HG03108 (cell line): Measurements from ENCODE around the gene DYNLT5.
A peak's percentile ranks its signal among the peaks of the same experiment; 100 is the strongest.
"Not testable (repeated sequence)": the region's sequence is repeated elsewhere in the genome, so short reads cannot be mapped to it uniquely, and the experiment has no call there.

Source experiments
- ATAC-seq: cut with Tn5 transposase; IDR thresholded peaks from one replicate; pipeline ENCODE4 v1.9.1; 2021; ENCODE audit warnings: moderate library complexity; ENCODE audit not compliant: unreplicated experiment

DYNLT5 gene

GRCh38 chr1:66785800-66786199 is 33.5 kb downstream of the DYNLT5 start:
- not testable (repeated sequence) for ATAC-seq

DNA sequence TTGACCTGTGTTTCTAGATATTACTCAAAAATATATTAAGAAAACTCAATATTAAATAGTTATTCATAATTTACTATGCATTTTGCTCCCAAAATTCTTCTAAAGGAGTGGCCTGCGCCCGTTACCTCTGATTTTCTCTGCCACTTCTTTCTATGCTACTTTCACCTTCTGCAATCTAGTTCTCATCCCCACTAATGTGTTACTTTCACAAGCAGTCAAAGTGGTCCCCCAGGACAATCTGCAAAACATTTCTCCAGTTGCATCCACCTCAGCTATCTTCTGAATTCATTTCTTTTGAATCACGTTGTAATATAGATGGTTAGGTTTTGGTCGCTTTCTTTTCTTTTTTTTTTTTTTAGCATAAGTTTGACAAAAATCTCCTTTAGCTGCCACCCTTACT is 35.4 kb downstream of the DYNLT5 start:
- no peak for ATAC-seq

DNA sequence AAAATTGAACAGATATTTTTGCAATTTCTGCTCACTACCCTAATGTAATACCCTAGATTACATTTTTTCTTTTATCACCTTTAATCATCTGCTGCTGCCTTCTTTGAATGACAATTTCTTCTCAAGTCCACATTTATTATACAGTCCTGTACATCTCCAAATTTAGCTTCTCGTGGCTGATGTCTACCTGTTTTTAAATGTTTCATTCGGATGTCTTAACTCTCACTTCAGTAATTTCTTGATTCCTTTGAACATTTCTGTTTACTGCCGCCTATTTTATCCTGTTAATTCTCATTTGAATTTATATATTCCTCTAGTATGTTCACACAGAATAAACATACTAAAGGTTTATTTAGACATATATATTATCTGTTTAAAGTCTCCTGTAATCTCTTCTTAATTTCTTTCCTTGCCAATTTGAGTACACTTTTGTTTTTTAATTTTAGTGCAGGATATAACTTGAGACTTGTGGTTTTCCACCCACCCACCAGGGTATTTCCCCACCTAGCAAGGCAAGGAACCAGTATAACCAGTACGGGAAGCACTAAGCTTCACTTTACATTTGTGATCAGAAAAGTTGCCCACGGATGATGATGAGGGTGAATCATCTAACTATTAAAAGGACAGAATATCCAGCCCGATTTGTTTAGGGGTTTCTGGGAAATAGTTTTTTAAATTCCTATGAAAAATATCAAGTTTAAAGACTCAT is 36.1 kb downstream of the DYNLT5 start:
- ATAC-seq: peak; percentile 85

DNA sequence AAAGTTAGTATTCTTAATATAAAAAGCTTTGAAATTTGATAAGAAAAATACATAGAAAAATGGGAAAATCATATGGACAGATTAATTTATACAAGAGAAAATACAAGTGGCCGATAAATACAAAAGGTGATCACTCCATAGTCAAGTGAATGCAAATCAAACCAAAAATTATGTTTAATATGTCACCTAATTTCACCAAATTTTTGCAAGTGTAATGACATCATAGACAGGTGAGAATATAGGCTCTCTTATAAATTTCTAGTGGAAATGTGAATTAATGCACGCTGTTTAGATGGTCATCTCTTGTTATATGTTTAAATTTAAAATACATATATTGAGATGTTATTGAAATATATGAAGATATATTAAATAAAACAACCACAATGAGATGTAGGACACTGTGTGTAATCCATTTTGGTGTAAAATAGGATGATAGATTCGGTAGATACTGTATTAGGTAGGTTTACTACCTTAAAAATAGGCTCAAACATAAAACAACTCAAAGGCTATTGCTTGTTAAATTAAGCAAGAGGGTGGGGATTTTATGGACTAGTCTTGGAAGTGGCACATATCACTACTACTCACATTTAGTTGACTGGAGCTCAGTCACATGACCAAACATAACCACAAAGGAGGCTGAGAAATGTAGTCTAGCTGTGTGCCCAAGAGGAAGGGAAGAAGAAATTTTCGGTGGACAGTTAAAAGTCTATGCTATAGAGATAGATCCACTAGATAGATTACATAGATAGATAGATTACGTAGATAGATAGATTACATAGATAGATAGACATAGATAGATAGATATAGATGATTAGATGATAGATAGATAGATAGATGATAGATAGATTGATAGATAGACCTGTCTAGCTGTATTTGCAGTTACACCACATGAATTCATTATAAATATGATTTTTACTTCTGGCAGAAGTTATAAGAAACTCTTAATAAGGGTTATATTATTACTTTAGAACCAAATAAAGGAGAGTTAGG is 39.7 kb downstream of the DYNLT5 start:
- no peak for ATAC-seq

DNA sequence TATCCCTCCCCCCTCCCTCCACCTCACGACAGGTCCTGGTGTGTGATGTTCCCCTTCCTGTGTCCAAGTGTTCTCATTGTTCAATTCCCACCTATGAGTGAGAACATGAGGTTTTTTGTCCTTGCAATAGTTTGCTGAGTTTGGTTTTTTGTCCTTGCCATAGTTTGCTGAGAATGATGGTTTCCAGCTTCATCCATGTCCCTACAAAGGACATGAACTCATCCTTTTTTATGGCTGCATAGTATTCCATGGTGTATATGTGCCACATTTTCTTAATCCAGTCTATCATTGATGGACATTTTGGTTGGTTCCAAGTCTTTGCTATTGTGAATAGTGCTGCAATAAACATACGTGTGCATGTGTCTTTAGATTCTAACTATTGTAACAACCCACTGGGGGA is 43.6 kb downstream of the DYNLT5 start:
- not testable (repeated sequence) for ATAC-seq

GRCh38 chr1:66809245-66809644 is 57.0 kb downstream of the DYNLT5 start:
- ATAC-seq: no peak

- ATAC-seq: no peak
Observed at GRCh38 chr1:66809736-66810326, 57.6 kb downstream of the DYNLT5 start.

DNA sequence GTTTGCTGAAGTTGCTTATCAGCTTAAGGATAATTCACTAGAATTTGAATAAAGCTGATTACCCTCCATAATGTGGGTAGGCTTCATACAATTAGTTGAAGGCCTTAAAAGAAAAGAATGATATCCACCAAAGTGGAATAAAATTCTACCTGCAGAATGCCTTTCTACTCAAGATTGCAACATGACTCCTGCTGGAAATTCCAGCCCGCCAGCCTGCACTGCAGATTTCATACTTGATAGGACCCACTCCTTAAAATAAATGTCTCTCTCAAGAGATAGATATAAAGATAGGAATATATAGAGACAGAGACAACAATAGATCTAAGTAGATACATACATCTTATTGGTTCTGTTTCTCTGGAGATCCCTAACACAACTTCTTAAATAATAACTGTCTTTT is 72.5 kb downstream of the DYNLT5 start:
- ATAC-seq: no peak
